GM10266 (cell line): ENCODE measurements around the gene NELL2.

ENCODE experiments used
- DNase-seq: peaks from one replicate; pipeline ENCODE4 v3.0.0; 2012; ENCODE audit errors: extremely low spot score
- TF ChIP-seq, protein P1 (sequence below): IDR thresholded peaks from 2 replicates; pipeline ENCODE4 v1.5.1; 2012; ENCODE audit warnings: mild to moderate bottlenecking, low read depth; ENCODE audit not compliant: control insufficient read depth, insufficient read depth; ENCODE audit errors: missing control alignments

The NELL2 gene

GRCh38 chr12:44720265-44720664, 155.8 kb downstream of the NELL2 start:
- TF ChIP-seq, protein P1, sequence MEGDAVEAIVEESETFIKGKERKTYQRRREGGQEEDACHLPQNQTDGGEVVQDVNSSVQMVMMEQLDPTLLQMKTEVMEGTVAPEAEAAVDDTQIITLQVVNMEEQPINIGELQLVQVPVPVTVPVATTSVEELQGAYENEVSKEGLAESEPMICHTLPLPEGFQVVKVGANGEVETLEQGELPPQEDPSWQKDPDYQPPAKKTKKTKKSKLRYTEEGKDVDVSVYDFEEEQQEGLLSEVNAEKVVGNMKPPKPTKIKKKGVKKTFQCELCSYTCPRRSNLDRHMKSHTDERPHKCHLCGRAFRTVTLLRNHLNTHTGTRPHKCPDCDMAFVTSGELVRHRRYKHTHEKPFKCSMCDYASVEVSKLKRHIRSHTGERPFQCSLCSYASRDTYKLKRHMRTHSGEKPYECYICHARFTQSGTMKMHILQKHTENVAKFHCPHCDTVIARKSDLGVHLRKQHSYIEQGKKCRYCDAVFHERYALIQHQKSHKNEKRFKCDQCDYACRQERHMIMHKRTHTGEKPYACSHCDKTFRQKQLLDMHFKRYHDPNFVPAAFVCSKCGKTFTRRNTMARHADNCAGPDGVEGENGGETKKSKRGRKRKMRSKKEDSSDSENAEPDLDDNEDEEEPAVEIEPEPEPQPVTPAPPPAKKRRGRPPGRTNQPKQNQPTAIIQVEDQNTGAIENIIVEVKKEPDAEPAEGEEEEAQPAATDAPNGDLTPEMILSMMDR, result no peak
- no peak for DNase-seq

DNA sequence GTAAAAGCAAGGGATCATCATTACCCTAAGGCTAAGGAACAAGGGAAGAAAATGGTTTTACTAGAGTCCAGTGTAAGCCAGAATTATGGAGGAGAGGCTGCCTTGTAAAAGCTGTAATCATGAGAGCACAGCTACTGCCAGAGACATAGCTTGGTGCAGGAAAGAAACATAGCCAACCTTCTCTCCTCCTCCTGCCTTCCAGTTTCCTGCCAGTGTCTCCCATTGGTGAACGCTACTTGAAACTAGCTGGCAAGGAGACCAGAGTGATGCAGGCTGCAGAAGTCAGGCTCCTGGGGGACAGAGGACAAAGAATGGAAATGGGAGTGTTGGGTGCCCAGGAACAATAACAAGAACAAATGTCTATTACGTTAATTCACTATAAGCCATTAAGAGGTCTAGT, 158.5 kb downstream of the NELL2 start:
- no peak for DNase-seq
- TF ChIP-seq, protein P1, result no peak

GRCh38 chr12:44716711-44717110, 159.4 kb downstream of the NELL2 start:
- TF ChIP-seq, protein P1, result no peak
- DNase-seq, result no peak

GRCh38 chr12:44711736-44712135, 164.4 kb downstream of the NELL2 start:
- no peak for DNase-seq
- TF ChIP-seq, protein P1, result no peak

DNA sequence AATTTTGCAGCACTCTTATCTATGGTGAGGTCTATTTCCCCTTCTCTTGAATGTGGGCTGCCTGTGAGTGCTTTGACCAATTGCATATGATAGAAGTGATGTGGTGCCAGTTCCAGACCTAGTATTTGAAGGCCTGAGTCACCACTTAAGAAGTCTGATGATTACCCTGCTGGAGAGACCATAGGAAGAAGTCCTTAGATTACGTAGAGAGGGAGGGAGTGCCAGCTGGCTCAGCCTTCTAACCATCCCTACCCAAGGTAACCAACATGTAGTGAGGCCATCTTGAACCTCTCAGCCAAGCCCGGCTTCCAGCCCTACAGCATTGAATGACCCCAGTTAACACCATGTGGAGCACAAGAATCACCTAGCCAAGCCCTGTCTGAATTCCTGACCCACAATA, 166.9 kb downstream of the NELL2 start:
- DNase-seq, result no peak

GRCh38 chr12:44708218-44708617, 167.9 kb downstream of the NELL2 start:
- TF ChIP-seq, protein P1, result no peak
- DNase-seq, result no peak

More for the DNA sequence above, 166.9 kb downstream of the NELL2 start:
- TF ChIP-seq, protein P1, result no peak

- DNase-seq, result no peak
- TF ChIP-seq, protein P1, result no peak
These were observed 172.8 kb downstream of the NELL2 start for GRCh38 chr12:44703182-44703910.
